ENCODE data around the gene PHF1.

DNA sequence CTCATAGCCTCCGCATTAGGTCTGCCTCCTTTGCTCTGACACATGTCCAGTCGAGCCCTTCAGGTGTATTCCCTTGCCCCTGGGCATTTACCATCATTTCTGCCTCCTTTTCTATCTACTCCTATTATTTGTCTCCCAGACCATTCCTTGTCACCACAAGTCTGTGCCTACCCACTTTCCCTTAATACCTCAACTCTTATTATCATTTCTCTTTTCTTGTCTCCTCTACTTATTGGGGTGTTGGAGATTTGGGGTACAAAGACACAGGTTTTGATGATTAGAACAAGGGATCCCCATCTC, 10.5 kb downstream of the PHF1 start:
- TF ChIP-seq, protein P1, sequence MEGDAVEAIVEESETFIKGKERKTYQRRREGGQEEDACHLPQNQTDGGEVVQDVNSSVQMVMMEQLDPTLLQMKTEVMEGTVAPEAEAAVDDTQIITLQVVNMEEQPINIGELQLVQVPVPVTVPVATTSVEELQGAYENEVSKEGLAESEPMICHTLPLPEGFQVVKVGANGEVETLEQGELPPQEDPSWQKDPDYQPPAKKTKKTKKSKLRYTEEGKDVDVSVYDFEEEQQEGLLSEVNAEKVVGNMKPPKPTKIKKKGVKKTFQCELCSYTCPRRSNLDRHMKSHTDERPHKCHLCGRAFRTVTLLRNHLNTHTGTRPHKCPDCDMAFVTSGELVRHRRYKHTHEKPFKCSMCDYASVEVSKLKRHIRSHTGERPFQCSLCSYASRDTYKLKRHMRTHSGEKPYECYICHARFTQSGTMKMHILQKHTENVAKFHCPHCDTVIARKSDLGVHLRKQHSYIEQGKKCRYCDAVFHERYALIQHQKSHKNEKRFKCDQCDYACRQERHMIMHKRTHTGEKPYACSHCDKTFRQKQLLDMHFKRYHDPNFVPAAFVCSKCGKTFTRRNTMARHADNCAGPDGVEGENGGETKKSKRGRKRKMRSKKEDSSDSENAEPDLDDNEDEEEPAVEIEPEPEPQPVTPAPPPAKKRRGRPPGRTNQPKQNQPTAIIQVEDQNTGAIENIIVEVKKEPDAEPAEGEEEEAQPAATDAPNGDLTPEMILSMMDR (IDR thresholded peaks at IDR 0.05; ENCODE audit: low read depth, low read length), result no peak
- no peak for TF ChIP-seq EZH2phosphoT487 (IDR thresholded peaks at IDR 0.05; ENCODE audit: low read depth)

Measured in OCI-LY3 (cell line).